ENCODE measurements around the gene FBXL20. TPM values are rescaled to one million over a fixed set of nuclear protein-coding genes. Genes with fewer than 3 reads are reported as not detected.
A peak's percentile ranks its signal among the peaks of the same experiment; 100 is the strongest.

Gene FBXL20
- total and polyA plus RNA-seq, 2 of the 8 experiments (the other 6 are each of a cell fraction or from before 2014, with no cell fraction given): 5.5 to 11.0 TPM

DNA sequence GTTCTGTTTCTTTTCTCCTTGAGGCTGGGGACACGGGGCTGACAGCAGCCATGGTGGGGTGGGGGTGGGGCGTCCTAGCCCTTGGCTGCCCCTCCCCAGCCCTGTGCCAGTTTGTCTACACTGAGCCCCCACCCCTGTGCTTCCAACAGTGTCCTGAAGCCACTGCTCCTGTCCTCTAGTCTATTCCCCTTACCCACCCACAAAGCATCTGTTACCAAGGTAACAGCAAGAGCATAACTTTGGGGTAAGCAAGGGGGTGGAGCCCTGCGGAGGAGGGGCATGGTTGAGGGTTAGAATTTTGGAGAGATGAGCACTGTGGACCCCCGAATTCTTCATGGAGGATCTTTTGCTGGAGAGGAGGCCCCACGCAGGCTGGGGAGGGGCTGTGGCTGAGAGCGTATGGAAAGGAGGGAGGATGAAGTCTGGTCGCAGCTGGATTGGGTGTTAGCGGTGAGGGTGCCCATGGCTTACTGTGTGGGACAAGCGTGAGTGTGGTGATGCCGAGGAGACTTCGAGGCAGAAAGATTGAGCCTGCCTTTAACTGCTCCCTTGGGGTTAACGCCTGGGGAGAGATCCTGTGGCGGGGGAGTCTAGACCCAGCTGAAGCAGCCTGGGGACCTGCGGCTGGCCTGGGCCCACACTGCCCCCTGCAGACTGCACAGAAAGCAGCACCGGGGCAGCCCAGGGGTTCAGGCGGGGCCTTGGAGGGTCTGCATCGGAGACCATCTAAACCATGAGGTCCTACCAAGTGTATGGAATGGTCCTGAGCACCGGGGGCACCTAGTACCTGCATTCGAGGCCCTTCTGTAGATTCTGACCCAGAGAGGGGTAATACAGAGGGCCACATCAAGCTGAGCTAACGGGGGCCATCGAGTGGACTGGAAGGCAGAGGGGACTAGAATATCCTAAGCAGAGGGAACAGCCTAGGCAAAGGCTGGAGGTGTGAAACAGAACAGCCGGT is 169.6 kb downstream of the FBXL20 start:
- WGBS, 2 experiments (ENCODE audit: extremely low coverage in 1 of 2, insufficient coverage in 1 of 2, insufficient read length in 1 of 2, insufficient replicate concordance in 2 of 2, low coverage in 1 of 2, low lambda C conversion rate in 2 of 2, missing lambda C conversion rate in 1 of 2): 22% methylated on average over 22 of the region's 22 CpGs; no CpG with 5 or more reads in 1 of the 2 experiments
- Histone ChIP-seq H3K4ac (replicated peaks; ENCODE audit: insufficient read length, low read depth, low read length) (no peak overlapping the region), H3K23me2 (ENCODE audit: low read depth, low read length) (peaks cover 2% of the 10 kb centered on the region; the same call in 1 of the 2 replicates), H2BK12ac (ENCODE audit: low read depth, low read length) (peak overlapping the region; percentile 78; the same call in 1 of the 2 replicates), H3K56ac (replicated peaks; ENCODE audit: insufficient read length, low read depth, low read length) (no peak overlapping the region), H2AFZ (ENCODE audit: low read length) (peak overlapping the region; percentile 99), H4K8ac (ENCODE audit: extremely low read depth, insufficient read depth, low read length) (no peak overlapping the region), H3K18ac (ENCODE audit: extremely low read depth, low read length) (peak overlapping the region; percentile 64; the same call in 1 of the 2 replicates), H2BK120ac (replicated peaks; ENCODE audit: low read depth, low read length) (no peak overlapping the region), H3K79me1 (ENCODE audit: low read depth, low read length) (no peaks in the 10 kb centered on the region), H4K20me1 (replicated peaks in 1 of 2; ENCODE audit: control insufficient read depth in 1 of 2, insufficient read depth in 2 of 2, low read length in 2 of 2) (no peaks in the 10 kb centered on the region), H3K9me3 (ENCODE audit: insufficient read depth in 2 of 2, low read depth in 1 of 2, low read length in 1 of 2) (no peaks in the 10 kb centered on the region), H3K27ac (ENCODE audit: low read depth, low read length) (no peak overlapping the region), H3K23ac (ENCODE audit: insufficient read length) (no peak overlapping the region), H3K4me1 (replicated peaks in 1 of 4; ENCODE audit: control insufficient read depth in 3 of 4, insufficient read depth in 4 of 4, low read length in 3 of 4) (peaks cover 0 to 14% (median 7%) of the 10 kb centered on the region in 4 experiments; a peak in 5 of 7 replicates), H3K9ac (replicated peaks in 1 of 4; ENCODE audit: extremely low read depth in 1 of 4, low read depth in 3 of 4, low read length in 3 of 4) (peak overlapping the region in 2 of 4 experiments; percentile 10 to 36; a peak in 2 of 7 replicates), H3K79me2 (ENCODE audit: control insufficient read depth in 1 of 2, insufficient read depth in 2 of 2, low read length in 2 of 2) (no peaks in the 10 kb centered on the region), H3K14ac (ENCODE audit: insufficient read length) (no peak overlapping the region), H3K27me3 (replicated peaks in 1 of 4; ENCODE audit: control insufficient read depth in 3 of 4, extremely low read depth in 1 of 4, insufficient read depth in 3 of 4, low read length in 3 of 4) (no peaks in the 10 kb centered on the region), H3K4me2 (ENCODE audit: insufficient read depth in 1 of 2, low read depth in 2 of 2, low read length in 2 of 2) (peak overlapping the region; percentile 20 to 94), H2BK20ac (ENCODE audit: low read length) (0 out of 2 replicates have a peak overlapping the region, but pooled peaks have one; percentile 27), H3K4me3 (ENCODE audit: extremely low read depth in 1 of 4, insufficient read depth in 2 of 4, low read depth in 3 of 4, low read length in 4 of 4) (peak overlapping the region in 3 of 4 experiments; percentile 40 to 53 (median 47); a peak in 6 of 8 replicates), H2BK15ac (ENCODE audit: low read length) (peak overlapping the region; percentile 95), H2AK5ac (ENCODE audit: low read depth, low read length) (no peak overlapping the region), H2BK5ac (ENCODE audit: low read depth, low read length) (no peak overlapping the region), H4K91ac (replicated peaks; ENCODE audit: insufficient read length, low read length) (peak overlapping the region; percentile 67), H3K36me3 (ENCODE audit: control insufficient read depth in 2 of 4, insufficient read depth in 4 of 4, low read length in 3 of 4) (no peaks in the 10 kb centered on the region), H4K5ac (ENCODE audit: insufficient read length, low read depth, low read length) (peak overlapping the region; percentile 16)
- ChIA-PET POLR2A (ENCODE audit: partially characterized antibody) (interaction anchor here (1.1 to 4.2 kb wide), 6 partner anchors 9 to 57 kb away, joined by 3 to 29 read pairs (median 10); partner anchors contain the start of gene RPL19), CTCF (ENCODE audit: partially characterized antibody) (interaction anchor here (0.9 to 21.2 kb wide), 12 partner anchors 19 to 69 kb away, joined by 3 to 982 read pairs (median 5); partner anchors contain the start of gene RPL19)
- DNase-seq (ENCODE audit: low read depth in 1 of 2, low spot score in 2 of 2) (peak in 1 of 2 experiments; percentile 89), FAIRE-seq (no peak)
- TF ChIP-seq KDM5A (IDR thresholded peaks at IDR 0.05; ENCODE audit: low read length): no peak
- no peak for TF ChIP-seq TCF12 (IDR thresholded peaks at IDR 0.05; ENCODE audit: low read depth, low read length)
- TF ChIP-seq PHF8 (conservative IDR thresholded peaks at IDR 0.05; ENCODE audit: low read depth, low read length): no peak
- no peak for TF ChIP-seq POLR2AphosphoS5 (IDR thresholded peaks at IDR 0.05; ENCODE audit: low read depth, low read length)
- TF ChIP-seq TBP (IDR thresholded peaks at IDR 0.05; ENCODE audit: low read depth, low read length): no peak
- no peak for TF ChIP-seq BCL11A (IDR thresholded peaks at IDR 0.05; ENCODE audit: low read depth in 2 of 2, low read length in 2 of 2)
- TF ChIP-seq SP4 (IDR thresholded peaks at IDR 0.05; ENCODE audit: low read length): 0 out of 2 replicates have a peak, but pooled peaks have one; percentile 27
- no peak for TF ChIP-seq GTF2F1 (IDR thresholded peaks at IDR 0.05; ENCODE audit: borderline replicate concordance, low read depth, low read length)
- no peak for TF ChIP-seq KDM1A (IDR thresholded peaks at IDR 0.05; ENCODE audit: borderline replicate concordance, low read length)
- TF ChIP-seq, protein P1, sequence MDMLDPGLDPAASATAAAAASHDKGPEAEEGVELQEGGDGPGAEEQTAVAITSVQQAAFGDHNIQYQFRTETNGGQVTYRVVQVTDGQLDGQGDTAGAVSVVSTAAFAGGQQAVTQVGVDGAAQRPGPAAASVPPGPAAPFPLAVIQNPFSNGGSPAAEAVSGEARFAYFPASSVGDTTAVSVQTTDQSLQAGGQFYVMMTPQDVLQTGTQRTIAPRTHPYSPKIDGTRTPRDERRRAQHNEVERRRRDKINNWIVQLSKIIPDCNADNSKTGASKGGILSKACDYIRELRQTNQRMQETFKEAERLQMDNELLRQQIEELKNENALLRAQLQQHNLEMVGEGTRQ (IDR thresholded peaks at IDR 0.05; ENCODE audit: low read length): no peak

Data from H1 (cell line).